RKO (cell line): ENCODE results near the gene SALL2.
A peak's percentile ranks its signal among the peaks of the same experiment; 100 is the strongest.

Experiments used
- DNase-seq: peaks from one replicate; pipeline ENCODE4 v3.0.0-alpha.2; 2016; ENCODE audit warnings: low spot score

Gene SALL2

DNA sequence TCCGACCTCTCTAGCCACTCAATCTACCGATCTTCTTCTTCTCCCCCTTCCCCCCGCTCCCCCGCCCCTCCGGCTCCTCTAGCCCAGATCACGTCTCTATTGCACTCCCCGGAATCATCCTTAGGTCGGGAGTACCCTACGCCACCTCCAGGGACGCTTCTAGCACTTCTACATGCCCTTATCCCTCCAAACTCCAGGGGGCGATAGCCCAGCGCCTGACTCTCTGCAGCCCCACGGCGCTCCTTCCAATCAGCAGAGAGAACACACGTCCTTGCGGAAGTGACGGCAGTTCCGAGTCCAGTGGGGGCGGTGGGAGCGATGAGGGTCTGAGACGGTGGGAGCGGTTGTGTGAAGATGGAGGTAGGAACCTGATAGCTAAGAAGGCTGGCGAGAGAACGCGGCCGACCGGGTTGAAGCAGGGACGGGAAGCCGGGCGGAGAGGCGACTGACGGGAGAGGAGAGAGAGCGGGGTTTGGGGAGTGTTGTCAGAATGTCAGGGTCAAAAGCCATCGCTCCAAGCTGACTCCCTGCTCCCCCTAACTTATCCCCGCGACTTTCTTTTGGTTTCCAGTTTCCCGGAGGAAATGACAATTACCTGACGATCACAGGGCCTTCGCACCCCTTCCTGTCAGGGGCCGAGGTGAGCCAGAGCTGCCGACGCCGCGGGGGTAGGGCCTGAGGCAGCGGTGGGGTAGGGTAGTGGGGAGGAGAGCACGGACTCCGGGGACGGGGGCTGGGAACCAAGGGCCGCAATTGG is 49.0 kb downstream of the SALL2 start, which contains the start of the genes RAB2B and TOX4:
Gene RAB2B, minus strand, starts transcription at position 35 of the 757 bp plus-strand sequence. CDS start 87 bp downstream, outside the sequence.
Gene TOX4, plus strand, starts transcription at position 271 of the 757 bp plus-strand sequence. Its CDS starts 84 bp downstream, at position 355.
- DNase-seq: peak; percentile 99

DNA sequence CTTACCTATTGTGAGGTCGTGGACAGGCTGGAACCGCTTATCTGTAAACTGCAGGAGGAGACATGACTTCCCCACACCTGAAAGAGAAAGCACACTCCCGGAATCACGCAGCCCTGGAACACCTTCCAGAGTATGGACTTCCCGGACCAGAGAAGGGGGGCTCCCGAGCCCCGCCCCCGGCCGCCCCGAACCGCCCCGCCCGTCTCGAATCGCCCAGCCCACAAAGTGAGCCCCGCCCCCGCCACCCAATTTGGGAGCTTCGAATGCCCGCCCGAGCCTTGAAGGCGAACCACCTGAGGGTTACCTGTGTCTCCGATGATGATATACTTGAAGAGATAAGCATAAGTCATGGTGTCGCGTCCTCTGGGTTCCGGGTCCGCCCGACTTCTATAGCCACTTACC is 49.6 kb downstream of the SALL2 start:
- no peak for DNase-seq

DNA sequence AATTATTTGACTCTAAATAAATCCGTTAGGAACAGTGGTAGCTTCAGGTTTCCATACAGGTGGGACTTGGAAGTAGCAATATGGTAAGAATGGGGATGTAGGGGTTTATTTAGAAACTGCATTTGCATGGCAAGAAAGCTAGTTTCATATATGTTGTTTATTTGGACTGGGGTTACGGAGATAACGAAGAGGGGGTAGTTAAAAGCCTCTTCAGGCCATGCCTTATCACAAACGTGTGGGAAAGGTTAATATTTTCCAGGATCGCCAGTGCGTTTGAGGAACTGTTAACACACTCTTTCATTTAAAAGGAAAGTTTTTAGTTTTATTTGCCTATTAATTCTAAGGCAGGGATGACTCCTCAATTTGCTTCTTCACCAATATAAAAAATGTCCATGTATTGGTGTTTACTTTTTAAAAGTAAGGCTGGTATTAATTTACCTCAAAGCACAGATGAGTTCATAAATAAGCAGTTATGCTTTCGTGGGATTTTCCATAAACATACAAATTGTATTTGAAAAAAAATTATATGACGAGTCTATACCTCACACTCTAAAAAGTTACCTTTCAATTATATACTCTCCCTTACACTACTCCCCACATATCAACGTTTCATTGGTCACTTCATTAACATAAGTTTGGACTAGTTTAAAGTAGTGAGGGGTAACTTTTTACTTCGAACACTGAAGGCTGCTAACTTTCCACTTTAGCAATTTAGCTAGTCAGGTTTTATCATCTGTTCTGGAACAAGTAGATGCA is 50.2 kb downstream of the SALL2 start:
- DNase-seq: peak; percentile 43
